Measurements from ENCODE around the gene EXTL2.

DNA sequence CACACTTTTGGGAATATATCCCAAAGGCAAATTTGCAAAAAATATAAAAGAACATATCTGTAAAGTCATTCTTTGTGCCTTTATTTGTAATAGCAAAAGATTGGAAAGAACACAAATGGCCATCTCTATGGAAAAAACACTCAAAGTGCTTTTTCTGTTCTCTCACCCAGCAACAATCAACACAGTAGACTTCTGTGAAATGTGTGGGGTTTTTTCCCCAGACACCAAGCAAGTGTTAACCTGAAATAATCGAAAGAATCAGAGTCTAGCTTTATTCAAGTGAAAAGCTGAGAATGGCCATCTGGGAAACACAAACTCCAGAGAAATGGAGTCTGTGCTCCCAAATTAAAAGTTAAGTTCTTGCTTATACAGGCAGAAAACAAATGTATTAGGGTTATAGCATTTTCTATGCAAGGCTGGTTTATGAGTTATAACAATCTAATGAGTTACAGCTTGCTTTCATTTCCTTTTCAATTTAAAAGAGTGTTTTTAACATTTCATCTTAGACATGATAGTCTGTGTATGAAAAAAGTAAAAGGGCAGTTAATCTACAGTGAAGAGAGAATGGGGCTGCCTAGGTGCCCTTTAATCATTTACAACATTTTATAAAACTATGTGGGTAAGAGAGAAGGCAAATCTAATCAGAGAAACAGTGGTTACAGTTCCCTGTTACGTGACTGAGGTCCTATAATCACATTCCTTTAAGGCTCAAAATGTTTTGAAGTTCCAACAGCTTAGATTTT lies 47.8 kb upstream of the EXTL2 start:
- TF ChIP-seq, protein P1, sequence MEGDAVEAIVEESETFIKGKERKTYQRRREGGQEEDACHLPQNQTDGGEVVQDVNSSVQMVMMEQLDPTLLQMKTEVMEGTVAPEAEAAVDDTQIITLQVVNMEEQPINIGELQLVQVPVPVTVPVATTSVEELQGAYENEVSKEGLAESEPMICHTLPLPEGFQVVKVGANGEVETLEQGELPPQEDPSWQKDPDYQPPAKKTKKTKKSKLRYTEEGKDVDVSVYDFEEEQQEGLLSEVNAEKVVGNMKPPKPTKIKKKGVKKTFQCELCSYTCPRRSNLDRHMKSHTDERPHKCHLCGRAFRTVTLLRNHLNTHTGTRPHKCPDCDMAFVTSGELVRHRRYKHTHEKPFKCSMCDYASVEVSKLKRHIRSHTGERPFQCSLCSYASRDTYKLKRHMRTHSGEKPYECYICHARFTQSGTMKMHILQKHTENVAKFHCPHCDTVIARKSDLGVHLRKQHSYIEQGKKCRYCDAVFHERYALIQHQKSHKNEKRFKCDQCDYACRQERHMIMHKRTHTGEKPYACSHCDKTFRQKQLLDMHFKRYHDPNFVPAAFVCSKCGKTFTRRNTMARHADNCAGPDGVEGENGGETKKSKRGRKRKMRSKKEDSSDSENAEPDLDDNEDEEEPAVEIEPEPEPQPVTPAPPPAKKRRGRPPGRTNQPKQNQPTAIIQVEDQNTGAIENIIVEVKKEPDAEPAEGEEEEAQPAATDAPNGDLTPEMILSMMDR (IDR thresholded peaks at IDR 0.05): no peak
- no peak for TF ChIP-seq POLR2A (IDR thresholded peaks at IDR 0.05)

All from body of pancreas (tissue), 4 donors.